HG03457 (cell line): ENCODE results near the gene ADTRP.

Source experiments
- ATAC-seq: cut with Tn5 transposase; IDR thresholded peaks from one replicate; pipeline ENCODE4 v1.9.1; 2021; ENCODE audit warnings: moderate number of reproducible peaks; ENCODE audit not compliant: unreplicated experiment

ADTRP gene

DNA sequence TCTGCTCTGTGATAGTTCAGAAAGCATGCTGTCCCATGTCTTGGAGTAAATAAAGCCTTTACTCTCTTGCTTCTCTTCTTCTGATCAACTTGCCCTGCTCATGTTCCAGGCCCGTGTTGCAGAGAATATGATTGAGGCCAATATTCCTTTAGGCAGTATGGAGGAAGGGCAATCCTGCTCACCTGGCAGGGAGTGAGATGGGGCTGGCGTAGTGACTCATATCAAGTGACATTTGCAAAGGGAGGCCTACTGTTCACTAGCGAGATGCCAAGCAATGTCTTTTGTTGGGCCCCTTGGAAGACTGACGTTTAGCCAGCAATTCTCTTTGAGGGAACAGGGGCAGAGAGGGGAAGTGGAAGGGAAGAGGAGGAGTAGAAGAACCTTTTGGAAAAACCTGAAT is 19.7 kb downstream of the ADTRP start:
- ATAC-seq: no peak

DNA sequence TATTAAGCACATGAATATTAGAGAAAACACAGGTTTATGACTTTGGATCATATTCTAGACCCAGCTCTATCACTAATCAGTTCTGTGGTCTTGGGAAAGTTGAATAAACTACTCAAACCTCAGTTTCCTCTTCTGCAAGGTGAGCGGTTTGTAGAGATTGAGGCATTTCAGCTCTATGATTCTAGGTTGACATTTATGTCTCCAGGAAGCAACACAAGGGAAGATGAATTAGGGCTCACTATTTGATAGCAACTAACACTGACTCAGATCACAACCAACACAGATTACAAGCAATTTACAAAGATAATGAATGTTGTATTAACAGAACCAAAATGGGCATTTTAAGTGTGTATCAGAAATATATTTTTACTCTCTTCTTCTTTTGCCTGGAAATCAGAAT is 21.9 kb downstream of the ADTRP start:
- ATAC-seq: no peak

DNA sequence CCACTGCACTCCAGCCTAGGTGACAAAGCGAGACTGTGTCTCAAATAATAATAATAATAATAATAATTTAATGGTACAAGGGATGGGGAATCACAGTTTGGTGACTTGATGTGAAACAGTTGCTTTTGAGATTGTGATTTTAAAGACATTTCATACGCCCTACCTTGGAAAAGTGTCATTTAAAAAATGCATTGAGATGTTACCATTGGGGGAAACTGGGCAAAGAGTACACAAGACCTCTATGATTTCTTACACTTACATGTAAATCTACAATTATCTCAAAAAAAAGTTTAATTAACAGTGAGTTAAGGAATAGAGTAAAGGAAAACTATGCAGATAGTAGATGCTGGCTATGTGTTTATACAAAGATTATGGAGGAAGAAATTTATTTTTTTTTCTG is 22.3 kb downstream of the ADTRP start:
- no peak for ATAC-seq

DNA sequence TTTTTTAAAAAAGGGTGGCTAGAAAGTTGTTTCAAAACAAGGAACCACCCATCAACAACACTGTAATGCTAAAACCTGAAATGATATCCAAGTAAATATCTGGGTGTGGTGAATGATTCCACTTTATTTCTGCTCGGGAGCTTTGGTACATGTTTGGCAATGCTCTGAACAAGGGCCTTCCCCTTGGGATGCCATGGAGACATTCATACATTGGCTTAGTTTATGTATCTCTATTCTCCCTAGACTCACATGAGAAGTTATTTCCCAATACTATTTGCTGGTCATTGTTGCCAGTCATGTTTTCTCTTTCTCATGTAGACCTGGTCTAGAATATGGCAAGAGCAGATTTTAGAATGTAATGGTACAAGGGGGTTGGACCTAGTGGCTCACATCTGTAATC is 22.9 kb downstream of the ADTRP start:
- no peak for ATAC-seq

DNA sequence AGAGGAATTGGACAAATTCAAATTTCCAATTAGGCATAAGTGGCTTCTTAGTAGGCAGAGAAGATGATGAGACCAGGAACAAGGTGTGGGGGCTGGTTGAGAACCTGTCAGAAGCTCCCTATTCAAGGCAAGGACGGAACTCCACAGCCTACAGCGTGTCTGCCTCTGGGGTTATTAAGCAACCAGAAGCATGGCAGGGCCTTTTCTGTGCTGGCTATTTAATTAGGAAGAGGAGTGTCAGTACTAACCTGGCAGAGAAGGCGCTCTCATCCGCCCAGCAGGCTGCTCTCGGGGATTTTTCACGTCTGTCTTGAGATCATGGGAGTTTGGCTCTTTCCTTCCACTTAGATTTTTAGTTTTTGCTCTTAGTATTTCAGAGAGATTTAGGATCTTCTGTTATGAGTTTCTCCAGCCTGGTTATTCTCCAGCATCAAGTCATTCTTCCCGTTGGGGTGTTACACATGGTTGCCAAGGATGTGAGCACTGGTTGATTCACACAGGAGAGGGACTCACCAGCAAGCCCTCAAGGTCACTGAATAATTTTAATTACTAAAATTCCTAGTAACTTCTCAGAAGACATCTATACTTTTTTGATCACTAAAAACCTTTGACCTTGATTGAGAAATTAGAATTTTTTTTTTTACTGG is 23.9 kb downstream of the ADTRP start:
- ATAC-seq: no peak

DNA sequence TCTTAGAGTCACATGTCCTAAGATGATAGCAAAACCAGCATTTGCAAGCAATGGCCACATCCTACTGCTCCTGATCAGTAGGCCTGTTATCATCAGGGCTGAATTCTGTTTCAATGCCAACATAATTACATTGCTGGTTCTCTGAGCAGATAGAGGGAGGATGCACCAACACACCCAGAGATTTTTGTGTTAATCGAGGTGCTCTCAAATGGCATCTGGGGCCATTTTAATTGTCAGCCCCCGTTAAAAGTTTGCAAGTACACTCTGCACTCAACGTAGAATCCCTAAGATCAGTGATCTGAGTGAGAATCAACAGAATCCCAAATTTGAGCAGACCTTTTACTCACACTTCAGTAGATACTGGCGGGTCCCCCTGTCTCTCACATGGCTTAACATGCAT is 24.8 kb downstream of the ADTRP start:
- ATAC-seq: no peak

DNA sequence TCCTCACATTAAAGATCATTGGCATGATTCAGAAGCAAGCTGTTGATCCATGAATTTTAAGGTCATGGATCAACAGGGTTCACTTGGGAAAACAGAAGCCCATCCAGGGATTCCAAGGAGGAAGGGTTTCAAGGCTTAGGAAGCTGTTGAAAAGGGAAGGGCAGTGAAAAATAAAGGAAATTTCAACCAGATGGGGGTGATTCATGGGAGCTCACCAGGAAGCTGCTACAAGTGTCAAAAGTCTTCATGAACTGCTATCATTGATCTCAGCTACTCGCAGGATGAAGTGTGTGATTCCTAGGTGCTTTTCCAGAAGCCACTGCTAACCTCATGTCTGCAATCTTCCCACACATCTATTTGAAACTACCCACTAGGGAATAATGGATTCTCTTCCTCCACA is 26.2 kb downstream of the ADTRP start:
- ATAC-seq: no peak

DNA sequence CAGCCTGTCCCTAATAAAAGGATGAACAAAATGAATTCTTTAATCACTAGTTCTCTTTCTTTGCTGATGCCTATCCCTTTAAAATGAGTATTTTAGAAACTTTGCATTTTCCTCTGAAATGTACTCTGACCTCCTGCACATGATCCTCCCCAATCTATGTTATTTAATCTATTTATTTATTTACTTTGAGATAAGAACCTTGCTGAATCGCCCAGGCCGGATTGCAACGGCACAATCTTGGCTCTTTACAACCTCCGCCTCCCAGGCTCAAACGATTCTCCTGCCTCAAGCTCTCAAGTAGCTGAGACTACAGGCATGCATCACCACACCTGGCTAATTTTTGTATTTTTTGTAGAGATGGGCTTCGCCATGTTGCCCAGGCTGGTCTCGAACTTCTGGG is 27.9 kb downstream of the ADTRP start:
- no peak for ATAC-seq

DNA sequence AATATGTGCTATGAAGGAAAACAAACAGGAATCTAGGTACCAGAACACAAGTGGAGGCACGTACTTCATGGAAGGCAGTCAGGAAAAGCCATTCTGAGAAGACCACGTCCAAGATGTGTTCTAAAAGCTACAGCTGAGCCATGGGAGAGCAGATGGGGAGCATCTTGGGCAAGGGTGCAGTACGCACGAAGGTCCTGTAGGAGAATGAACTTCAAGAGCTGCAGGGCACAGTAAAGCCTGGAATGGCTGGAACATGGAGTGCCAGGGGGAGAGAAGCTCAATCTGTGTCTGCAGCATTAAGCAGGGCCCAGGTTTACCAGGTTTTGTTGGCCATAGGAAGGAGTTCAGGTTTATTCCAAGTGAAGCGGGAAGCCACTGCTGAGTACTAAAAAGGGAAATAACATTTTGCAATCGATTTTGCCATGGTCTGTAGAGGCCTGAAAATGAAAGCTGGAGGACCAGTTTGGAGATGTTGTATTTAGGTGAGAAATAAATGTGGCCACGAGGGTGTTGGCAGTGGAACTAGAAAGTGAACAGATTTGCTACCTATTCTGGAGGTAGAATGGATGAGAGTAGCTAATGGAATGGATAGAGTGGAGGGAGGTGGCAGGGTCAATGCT is 29.9 kb downstream of the ADTRP start:
- ATAC-seq: no peak

DNA sequence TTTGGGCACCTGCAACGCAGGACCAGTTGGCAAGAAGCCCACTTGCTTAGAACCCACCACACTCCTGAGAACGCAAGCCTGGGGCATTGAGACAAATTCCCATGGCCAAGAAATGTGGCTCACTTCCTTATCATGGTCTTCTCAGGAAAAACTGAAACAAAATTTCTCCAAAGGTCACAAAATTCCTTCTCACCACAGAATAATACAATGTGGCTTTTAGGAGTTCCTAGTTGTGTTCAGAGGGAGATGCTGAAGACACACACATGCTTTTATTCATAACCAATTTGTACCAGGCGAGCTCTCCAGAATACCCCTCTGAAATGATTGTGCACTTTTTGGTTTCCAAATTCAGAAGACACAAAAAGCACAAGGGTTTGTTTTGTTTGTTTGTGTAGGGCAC is 31.6 kb downstream of the ADTRP start:
- ATAC-seq: no peak

DNA sequence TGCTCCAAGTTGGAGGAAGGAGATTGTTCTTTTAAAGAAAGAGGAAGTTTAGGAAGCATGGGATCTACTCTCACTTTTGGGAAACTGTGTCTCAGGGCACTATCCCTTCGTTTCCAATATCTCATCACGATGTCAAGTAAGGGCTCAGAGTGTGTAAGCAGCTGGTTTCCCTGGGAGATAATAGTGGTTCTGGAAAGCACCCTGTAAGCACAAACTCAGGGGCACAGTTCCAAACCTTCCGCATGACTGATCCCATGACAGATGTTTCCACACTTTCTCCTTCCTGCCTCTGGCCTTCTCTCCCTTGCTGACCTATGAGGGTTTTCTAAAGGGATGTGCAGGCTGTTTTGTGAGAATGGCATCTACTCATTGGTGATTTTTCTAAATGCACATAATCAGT is 33.9 kb downstream of the ADTRP start:
- no peak for ATAC-seq

DNA sequence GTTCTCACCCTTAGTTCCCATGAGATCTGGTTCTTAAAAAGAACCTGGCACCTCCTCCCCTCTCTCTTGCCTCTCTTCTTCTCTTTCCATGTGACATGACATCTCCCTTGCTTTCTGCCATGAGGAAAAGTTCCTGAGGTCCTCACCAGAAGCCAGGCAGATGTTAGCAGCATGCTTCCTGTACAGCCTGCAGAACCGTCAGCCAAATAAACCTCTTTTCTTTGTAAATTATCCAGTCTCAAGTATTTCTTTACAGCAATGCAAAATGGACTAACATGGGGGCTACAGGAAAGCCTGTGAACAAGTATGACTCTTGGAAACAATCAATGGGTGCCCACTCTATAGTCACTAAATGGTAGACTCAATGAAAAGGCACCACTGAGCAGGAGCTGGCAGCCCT is 34.5 kb downstream of the ADTRP start:
- ATAC-seq: no peak

DNA sequence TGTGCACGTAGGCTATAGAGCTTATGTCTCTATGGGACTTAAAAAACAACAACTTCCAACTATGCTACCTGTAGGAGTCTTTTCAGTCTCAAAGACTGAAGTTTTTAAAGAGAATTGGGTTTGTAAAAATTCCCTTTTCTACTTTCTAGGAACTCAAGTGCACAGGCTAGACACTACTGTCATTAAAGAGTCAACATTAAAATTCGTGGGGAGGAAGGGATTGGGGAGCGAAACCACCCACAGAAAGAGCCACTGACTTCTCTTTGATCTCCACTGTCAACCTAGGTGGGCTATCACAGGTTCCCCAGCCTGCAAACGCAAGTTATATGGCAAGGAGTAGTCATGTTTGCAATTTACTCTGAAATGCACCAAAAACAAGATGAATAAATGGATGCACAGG is 37.7 kb downstream of the ADTRP start:
- ATAC-seq: no peak

DNA sequence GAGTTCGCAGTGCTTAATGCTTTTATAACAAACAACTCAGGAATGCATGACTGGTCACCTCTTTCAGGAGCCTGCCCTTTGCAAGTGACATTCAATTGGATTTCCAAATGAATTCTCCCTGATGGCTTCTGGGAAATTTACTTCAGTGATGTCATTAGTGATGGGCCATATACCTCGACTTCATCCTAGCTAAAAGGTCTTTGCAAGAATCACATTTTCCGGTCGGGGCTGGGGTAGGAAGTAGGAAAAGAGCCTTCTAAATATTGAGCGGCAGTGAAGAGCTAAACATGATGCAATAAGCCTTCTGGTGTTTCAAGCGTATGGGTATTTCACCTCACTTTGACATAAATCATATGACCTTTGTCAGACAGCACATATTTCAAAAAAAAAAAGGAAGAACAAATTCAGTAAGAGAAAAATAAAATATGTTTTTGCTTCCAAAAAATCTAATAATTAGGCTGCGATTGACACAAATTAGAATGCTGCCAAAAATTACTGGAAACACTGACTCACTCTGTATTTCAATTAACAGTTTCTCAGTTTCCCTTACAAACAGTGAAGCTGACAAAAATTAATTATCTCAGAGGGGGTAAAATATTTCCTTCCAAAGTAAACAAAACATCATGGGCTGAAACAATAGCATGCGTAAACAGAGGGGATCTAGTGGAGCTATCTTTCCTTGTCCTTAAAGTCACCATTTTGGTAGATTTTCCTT is 39.8 kb downstream of the ADTRP start:
- ATAC-seq: no peak

DNA sequence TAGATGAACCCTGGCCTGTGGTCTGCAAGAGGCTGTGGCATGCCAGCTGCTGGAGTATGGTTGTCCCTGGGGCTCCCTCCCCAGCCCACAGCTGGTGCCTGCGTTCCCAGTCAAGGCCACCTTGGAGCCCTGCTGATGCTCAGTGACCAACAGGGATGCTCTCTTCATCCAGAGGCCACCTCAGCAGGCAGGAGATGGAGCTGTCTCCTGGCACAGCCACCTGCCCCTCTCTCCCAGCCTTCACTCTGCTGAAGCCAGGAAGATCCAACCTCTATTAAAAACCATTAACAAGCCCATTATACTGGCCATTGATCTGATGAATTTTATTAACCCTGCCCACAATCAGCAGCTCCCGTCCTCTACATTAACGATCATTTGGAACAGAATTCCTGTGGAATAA is 40.4 kb downstream of the ADTRP start:
- ATAC-seq: no peak

DNA sequence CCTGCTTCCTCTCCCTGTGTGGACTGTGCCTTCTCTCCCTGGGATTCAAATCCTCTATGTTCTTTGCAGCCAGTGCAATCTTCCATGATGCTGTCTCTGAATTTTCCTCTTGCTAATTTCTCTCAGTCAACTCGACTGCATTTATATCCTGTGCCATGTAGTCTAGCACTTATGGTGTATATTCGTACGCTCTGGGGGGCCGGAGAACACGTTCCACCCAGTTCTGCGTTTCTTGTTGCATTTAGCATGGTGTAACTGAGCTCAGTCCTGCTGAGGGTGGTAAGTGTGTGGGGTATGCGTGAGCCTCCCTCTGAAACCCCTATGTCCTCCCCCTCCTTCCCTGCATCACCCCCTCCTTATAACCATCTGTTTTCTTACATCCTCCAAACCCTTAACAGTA is 42.0 kb downstream of the ADTRP start:
- ATAC-seq: no peak

DNA sequence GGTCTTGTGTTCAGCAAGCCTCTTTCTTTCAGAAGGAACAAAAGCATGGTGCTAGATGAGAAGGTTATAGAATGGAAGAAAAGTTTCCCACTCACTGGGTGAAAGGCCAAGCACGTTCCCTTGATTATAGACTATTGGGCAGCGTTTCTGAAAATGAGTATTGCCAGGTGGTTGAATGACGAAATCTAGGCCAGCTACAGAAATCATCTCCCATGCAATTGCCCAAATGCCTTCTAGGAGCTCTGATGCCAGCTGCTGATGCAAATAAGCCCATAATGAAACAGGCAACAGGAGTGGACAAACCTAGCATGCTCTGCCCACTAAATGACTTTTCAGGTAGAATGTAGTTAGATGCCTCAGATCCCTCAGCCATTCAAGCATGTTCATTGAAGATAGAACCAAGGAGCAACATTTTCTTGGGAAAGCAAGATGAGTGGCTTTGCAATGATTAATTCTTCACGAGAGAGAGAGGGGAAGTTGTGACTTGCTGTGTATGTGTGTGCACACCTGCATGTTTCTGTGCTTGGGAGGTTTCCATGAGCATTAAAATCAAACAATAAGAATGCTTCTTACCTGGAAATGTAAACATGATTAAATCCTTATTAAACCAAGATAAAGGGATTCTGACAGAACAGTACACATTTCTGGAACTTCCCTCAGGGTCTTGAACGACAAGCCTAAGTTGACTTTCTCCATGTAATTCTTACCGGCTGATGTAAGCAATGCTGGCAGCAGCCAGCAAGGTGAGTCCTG is 43.6 kb downstream of the ADTRP start:
- no peak for ATAC-seq

DNA sequence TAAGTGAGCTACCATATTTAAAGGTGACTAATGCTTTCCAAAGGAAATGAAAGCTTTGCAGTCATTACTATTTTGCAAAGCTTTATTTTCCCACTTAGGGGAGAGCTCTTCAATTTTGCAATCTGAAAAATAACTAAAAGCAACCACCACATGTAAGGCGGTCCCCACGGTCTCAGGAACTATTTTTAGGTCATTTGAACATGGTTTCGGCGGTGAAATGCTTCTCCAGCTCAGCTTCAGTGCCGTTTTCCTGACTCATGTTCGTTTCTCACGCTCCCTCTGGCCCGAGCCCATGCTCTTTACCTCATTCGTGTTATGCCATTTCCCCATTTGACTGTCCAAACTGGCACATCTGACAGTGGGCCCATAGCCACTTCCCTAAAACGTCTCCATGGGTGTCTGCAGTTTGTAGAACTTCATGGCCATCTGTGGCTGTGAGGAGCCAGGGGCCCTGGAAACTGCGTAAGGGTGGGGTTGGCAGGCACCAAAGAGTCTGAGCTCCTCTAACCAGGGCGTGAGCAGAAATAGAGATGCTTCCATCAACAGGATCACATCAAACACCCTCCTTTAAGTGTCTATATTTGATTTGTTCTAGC is 46.5 kb downstream of the ADTRP start:
- peak; percentile 62 for ATAC-seq

DNA sequence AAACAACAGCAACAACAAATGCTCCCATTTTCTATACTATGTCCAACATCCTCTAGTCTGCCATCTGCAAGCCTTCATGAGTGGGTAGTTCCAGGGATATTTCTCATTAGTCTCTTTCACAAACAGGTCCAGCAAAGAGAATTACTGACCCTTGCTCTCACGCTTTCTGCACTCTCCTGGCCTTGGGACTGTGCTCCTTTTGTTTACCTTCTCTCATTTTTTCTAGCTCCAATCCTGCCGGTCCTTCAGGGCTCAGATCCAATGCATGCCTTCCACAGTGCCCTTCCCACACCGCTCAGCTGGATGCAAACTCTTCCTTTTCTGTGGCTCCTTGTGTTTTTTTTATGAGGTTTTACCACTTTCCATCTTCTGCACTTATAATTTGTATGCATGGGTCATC is 47.2 kb downstream of the ADTRP start:
- no peak for ATAC-seq

DNA sequence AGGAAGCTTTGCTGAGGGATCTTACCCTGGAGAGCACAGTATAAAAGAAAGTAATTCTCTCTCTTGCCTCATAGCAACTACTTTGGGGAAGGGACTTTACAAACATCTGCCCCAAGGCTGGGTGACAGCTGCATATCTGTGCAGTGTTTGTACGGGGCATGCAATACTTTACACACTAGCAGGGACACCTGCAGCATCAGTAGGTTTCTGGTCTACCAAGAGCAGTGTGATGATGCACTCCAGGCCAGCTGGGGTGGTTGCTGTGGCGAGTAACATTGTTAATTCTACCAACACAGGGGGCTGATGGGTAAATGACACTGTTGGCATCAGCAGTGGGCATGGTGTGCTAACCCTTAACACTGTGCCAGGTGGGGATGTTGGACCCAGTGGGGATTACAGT is 48.0 kb downstream of the ADTRP start:
- no peak for ATAC-seq

DNA sequence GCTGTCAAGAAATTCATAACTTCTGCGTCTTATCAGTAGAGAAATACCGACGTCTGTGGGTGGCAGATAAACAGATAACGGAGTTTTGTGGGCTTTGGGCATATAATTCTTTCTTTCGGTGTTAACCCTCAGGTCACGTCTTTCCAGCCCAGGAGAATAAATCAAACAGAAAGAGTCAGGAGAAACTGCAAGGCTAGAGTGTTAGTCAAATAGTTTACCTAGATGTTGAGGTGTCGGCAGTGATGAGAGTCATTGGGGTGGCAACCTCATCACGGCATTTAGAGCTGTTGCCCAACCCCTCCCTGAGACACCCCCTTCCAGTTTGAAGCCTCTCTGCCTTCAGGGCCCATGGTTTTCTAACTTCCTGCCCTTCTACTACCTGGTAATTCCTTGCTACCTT is 49.5 kb downstream of the ADTRP start:
- no peak for ATAC-seq
